ENCODE measurements around the gene DFFA. TPM values are rescaled to one million over a fixed set of nuclear protein-coding genes. Genes with fewer than 3 reads are reported as not detected.
"Not testable (repeated sequence)": the region's sequence is repeated elsewhere in the genome, so short reads cannot be mapped to it uniquely, and the experiment has no call there.

The DFFA gene
- total RNA-seq, 1 donor from 2014 or later: 28.6 TPM

GRCh38 chr1:10432910-10433700 is 39.2 kb downstream of the DFFA start:
- no peak overlapping the region for H3K4me3 ChIP-seq
- H3K27ac ChIP-seq (replicated peaks): no peak overlapping the region
- intact Hi-C loops (cut with micrococcal nuclease): no loop called here
- H3K4me1 ChIP-seq: peaks cover 20% of the 10 kb centered on the region
- no peaks in the 10 kb centered on the region for H3K9me3 ChIP-seq (replicated peaks)
- H3K36me3 ChIP-seq: peaks cover 3% of the 10 kb centered on the region
- DNase-seq: no peak
- TF ChIP-seq CTCF (IDR thresholded peaks at IDR 0.05; ENCODE audit: borderline replicate concordance): no peak
- H3K27me3 ChIP-seq (ENCODE audit: low read depth): no peaks in the 10 kb centered on the region

GRCh38 chr1:10431070-10431730 is 41.1 kb downstream of the DFFA start:
- DNase-seq: no peak
- Histone ChIP-seq H3K27ac (replicated peaks) (peak overlapping the region; percentile 82), H3K4me3 (peak overlapping the region; percentile 95), H3K4me1 (peaks cover 20% of the 10 kb centered on the region), H3K9me3 (replicated peaks) (no peaks in the 10 kb centered on the region), H3K27me3 (ENCODE audit: low read depth) (no peaks in the 10 kb centered on the region), H3K36me3 (peaks cover 3% of the 10 kb centered on the region)
- intact Hi-C loops (cut with micrococcal nuclease): no loop called here
- no peak for TF ChIP-seq CTCF (IDR thresholded peaks at IDR 0.05; ENCODE audit: borderline replicate concordance)

GRCh38 chr1:10430216-10431069 is 41.9 kb downstream of the DFFA start, which contains the start of gene CENPS:
Gene CENPS (plus strand): TSS chr1:10430433. CDS start chr1:10430518, 85 bp downstream.
- intact Hi-C loops (cut with micrococcal nuclease): no loop called here
- H3K36me3 ChIP-seq: peaks cover 3% of the 10 kb centered on the region
- peak within 1 kb of the TSS; percentile 95 for H3K4me3 ChIP-seq

GRCh38 chr1:10429868-10430215 is 42.5 kb downstream of the DFFA start:
- no peaks in the 10 kb centered on the region for H3K27me3 ChIP-seq (ENCODE audit: low read depth)
- intact Hi-C loops (cut with micrococcal nuclease): loop anchor here (5.0 kb wide), 1 partner anchor 53 kb away; no protein-coding TSS in a partner anchor
- H3K27ac ChIP-seq (replicated peaks): peak overlapping the region; percentile 82
- no peaks in the 10 kb centered on the region for H3K9me3 ChIP-seq (replicated peaks)
- no peak for TF ChIP-seq CTCF (IDR thresholded peaks at IDR 0.05; ENCODE audit: borderline replicate concordance)
- DNase-seq: no peak
- H3K4me1 ChIP-seq: peaks cover 20% of the 10 kb centered on the region
- no peaks in the 10 kb centered on the region for H3K36me3 ChIP-seq
- peak overlapping the region; percentile 95 for H3K4me3 ChIP-seq

More at GRCh38 chr1:10430216-10431069, 41.9 kb downstream of the DFFA start, which contains the start of gene CENPS:
- no peaks in the 10 kb centered on the region for H3K9me3 ChIP-seq (replicated peaks)
- H3K4me1 ChIP-seq: peaks cover 20% of the 10 kb centered on the region
- no peaks in the 10 kb centered on the region for H3K27me3 ChIP-seq (ENCODE audit: low read depth)
- DNase-seq: peak; percentile 92
- H3K27ac ChIP-seq (replicated peaks): peak within 1 kb of the TSS; percentile 82
- peak; percentile 97 for TF ChIP-seq CTCF (IDR thresholded peaks at IDR 0.05; ENCODE audit: borderline replicate concordance)

GRCh38 chr1:10428984-10429383 is 43.3 kb downstream of the DFFA start:
- H3K27ac ChIP-seq (replicated peaks): no peak overlapping the region
- DNase-seq: no peak
- peaks cover 20% of the 10 kb centered on the region for H3K4me1 ChIP-seq
- H3K36me3 ChIP-seq: no peaks in the 10 kb centered on the region
- no peak for TF ChIP-seq CTCF (IDR thresholded peaks at IDR 0.05; ENCODE audit: borderline replicate concordance)
- no peak overlapping the region for H3K4me3 ChIP-seq
- intact Hi-C loops (cut with micrococcal nuclease): loop anchor here (5.0 kb wide), 1 partner anchor 52 kb away; no protein-coding TSS in a partner anchor
- no peaks in the 10 kb centered on the region for H3K27me3 ChIP-seq (ENCODE audit: low read depth)
- no peaks in the 10 kb centered on the region for H3K9me3 ChIP-seq (replicated peaks)

GRCh38 chr1:10426535-10426848 is 45.8 kb downstream of the DFFA start:
- DNase-seq; H3K9me3 ChIP-seq (replicated peaks): not testable (repeated sequence)

GRCh38 chr1:10425826-10426534 is 46.3 kb downstream of the DFFA start:
- not testable (repeated sequence) for H3K4me3 ChIP-seq; H3K9me3 ChIP-seq (replicated peaks); H3K27me3 ChIP-seq (ENCODE audit: low read depth); H3K36me3 ChIP-seq; DNase-seq; H3K27ac ChIP-seq (replicated peaks)
- peaks cover 12% of the 10 kb centered on the region for H3K4me1 ChIP-seq
- intact Hi-C loops (cut with micrococcal nuclease): loop anchor here (5.0 kb wide), 1 partner anchor 49 kb away; no protein-coding TSS in a partner anchor

More at GRCh38 chr1:10426535-10426848, 45.8 kb downstream of the DFFA start:
- H3K27me3 ChIP-seq (ENCODE audit: low read depth); H3K4me3 ChIP-seq; H3K36me3 ChIP-seq; H3K27ac ChIP-seq (replicated peaks): not testable (repeated sequence)
- intact Hi-C loops (cut with micrococcal nuclease): loop anchor here (5.0 kb wide), 1 partner anchor 49 kb away; no protein-coding TSS in a partner anchor
- peaks cover 17% of the 10 kb centered on the region for H3K4me1 ChIP-seq
